Tibial artery (tissue), 4 donors: Measurements from ENCODE around the gene AGAP1.
A peak's percentile ranks its signal among the peaks of the same experiment; 100 is the strongest.

Experiments used
- DNase-seq, 2 donors: peaks; one replicate each; pipeline ENCODE4 v3.0.0-alpha.2; 2019
- H3K27ac ChIP-seq, 2 donors: fragments of 200-600 bp; sonication (generic) in 1 of 2; 1 replicate in 1 of 2; 2 replicates in 1 of 2; pipeline ENCODE4 v1.5.1; 2018 to 2019; ENCODE audit warnings: mild to moderate bottlenecking in 1 of 2
- H3K27me3 ChIP-seq, 2 donors: fragments of 200-600 bp; sonication (generic) in 1 of 2; one replicate each; pipeline versions ENCODE4 v1.5.1 to v1.6.0; 2016 to 2019
- H3K36me3 ChIP-seq, 3 donors: fragments of 200-600 bp; sonication (generic) in 2 of 3; one replicate each; pipeline ENCODE4 v1.5.1; 2016 to 2019; ENCODE audit warnings: mild to moderate bottlenecking in 2 of 3
- H3K4me1 ChIP-seq, 4 donors: fragments of 200-600 bp; sonication (generic) in 2 of 4; 1 replicate in 3 of 4; 2 replicates in 1 of 4; pipeline ENCODE4 v1.5.1; 2016 to 2019
- H3K4me3 ChIP-seq, 2 donors: fragments of 200-600 bp; sonication (generic) in 1 of 2; 1 replicate in 1 of 2; 2 replicates in 1 of 2; pipeline ENCODE4 v1.5.1; 2018 to 2019; ENCODE audit warnings: mild to moderate bottlenecking in 2 of 2
- H3K9me3 ChIP-seq, 3 donors: fragments of 200-600 bp; sonication (generic) in 1 of 3; one replicate each; pipeline ENCODE4 v1.5.1; 2016 to 2019
- intact Hi-C: fragments of 100-400 bp; cut with DNase I; formaldehyde crosslinking; loops from one replicate; pipeline ENCODE4 v1.15.0; 2023; ENCODE audit warnings: low total_unique reads
- TF ChIP-seq, protein P1 (sequence below), 2 experiments: fragments of 200-600 bp in 1 of 2; fragments of 450-650 bp in 1 of 2; IDR thresholded peaks; one replicate each; pipeline ENCODE4 v1.5.1; 2017 to 2019; ENCODE audit warnings: antibody characterized with exemption in 2 of 2, mild to moderate bottlenecking in 1 of 2, moderate library complexity in 1 of 2

Gene AGAP1

DNA sequence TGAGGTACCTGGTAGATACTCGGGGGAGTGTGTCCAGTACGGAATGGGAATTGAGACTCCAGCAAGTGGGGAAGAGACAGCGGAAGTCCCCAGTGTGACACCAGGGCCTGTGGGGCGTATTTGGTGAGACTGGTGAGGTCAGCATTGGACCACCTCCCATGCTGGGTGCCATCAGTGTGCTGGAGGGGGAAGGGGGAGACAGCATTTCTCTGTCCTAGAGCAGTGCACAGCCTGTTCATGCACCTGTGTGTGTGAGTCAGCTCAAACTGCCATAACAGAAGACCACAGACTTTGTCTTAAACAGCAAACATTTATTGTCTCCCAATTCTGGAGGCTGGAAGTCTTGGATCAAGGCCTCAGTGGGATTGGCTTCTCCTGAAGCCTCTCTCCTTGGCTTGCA is 372.5 kb downstream of the AGAP1 start:
- Histone ChIP-seq H3K4me1 (no peaks in the 10 kb centered on the region), H3K4me3 (no peak overlapping the region), H3K27me3 (no peaks in the 10 kb centered on the region), H3K9me3 (peaks cover 0 to 18% (median 0%) of the 10 kb centered on the region in 3 donors), H3K27ac (no peak overlapping the region), H3K36me3 (peaks cover 0 to 7% (median 0%) of the 10 kb centered on the region in 3 donors)
- intact Hi-C loops: no loop called here
- no peak for DNase-seq
- TF ChIP-seq, protein P1, sequence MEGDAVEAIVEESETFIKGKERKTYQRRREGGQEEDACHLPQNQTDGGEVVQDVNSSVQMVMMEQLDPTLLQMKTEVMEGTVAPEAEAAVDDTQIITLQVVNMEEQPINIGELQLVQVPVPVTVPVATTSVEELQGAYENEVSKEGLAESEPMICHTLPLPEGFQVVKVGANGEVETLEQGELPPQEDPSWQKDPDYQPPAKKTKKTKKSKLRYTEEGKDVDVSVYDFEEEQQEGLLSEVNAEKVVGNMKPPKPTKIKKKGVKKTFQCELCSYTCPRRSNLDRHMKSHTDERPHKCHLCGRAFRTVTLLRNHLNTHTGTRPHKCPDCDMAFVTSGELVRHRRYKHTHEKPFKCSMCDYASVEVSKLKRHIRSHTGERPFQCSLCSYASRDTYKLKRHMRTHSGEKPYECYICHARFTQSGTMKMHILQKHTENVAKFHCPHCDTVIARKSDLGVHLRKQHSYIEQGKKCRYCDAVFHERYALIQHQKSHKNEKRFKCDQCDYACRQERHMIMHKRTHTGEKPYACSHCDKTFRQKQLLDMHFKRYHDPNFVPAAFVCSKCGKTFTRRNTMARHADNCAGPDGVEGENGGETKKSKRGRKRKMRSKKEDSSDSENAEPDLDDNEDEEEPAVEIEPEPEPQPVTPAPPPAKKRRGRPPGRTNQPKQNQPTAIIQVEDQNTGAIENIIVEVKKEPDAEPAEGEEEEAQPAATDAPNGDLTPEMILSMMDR (IDR thresholded peaks at IDR 0.05): no peak

DNA sequence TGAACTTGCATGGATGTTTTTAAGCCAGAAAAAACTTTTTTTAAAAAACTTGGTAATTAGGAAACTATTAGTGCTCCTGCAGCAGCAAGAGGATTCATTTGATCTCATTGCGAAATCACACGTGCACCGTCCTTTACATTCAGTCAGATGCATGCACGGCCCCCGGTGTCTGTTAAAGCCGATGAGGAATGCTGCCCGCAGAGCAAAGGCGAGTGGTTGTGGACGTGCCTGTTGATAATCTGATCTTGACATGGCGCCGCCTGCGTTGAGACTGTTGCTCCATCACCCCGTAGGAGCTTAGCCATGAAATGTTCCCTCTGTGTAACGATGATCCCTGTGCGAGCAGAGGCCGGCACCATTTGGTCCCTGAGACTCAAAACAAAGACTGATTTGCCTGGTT is 374.4 kb downstream of the AGAP1 start:
- TF ChIP-seq, protein P1 (IDR thresholded peaks at IDR 0.05): no peak

DNA sequence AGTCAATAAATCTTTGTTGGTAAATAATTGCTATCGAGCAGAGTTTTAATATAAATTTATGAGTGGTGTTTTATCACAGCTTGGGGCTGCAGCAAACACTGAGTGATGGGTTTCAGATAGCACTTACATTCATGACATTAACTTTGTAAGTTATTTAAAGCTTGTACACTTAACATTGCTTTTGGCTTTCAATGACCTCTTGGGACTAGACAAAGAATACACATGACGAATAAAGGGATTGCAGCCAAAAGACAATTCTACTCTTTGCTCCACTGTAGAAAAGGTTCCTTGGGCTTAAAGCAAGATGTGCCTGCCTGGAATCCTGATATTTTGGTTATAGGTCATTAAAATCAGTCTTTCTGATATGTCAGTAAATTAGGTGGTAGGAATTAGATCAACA is 374.8 kb downstream of the AGAP1 start:
- intact Hi-C loops: no loop called here
- Histone ChIP-seq H3K27me3 (no peaks in the 10 kb centered on the region), H3K36me3 (peaks cover 0 to 7% (median 0%) of the 10 kb centered on the region in 3 donors), H3K4me3 (no peak overlapping the region), H3K27ac (no peak overlapping the region), H3K4me1 (no peaks in the 10 kb centered on the region), H3K9me3 (peaks cover 0 to 20% (median 0%) of the 10 kb centered on the region in 3 donors)
- DNase-seq: no peak
- TF ChIP-seq, protein P1 (IDR thresholded peaks at IDR 0.05): no peak

More for the DNA sequence above, 374.4 kb downstream of the AGAP1 start:
- peaks cover 0 to 20% (median 0%) of the 10 kb centered on the region in 3 donors for H3K9me3 ChIP-seq
- DNase-seq: peak in 1 of 2 donors; percentile 26
- intact Hi-C loops: no loop called here
- H3K4me1 ChIP-seq: no peaks in the 10 kb centered on the region
- no peak overlapping the region for H3K4me3 ChIP-seq
- peaks cover 0 to 7% (median 0%) of the 10 kb centered on the region in 3 donors for H3K36me3 ChIP-seq
- H3K27ac ChIP-seq: no peak overlapping the region
- no peaks in the 10 kb centered on the region for H3K27me3 ChIP-seq

DNA sequence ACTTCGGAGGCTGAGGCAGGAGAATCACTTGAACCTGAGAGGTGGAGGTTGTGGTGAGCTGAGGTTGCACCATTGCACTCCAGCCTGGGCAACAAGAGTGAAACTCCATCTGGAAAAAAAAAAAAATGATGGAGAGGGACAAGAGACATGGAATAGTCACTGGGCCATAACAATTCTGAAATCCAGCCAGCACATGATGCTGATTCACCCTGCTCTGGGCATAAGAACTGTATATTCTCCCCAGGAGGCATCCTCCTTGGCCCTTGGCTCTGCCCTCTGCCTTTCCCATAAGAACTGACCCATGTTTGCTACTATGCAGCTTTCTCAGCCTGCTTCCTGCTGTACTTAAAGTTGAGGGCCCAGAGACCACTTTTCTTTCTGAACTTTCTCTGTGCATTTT is 376.7 kb downstream of the AGAP1 start:
- no peaks in the 10 kb centered on the region for H3K27me3 ChIP-seq
- no peak overlapping the region for H3K4me3 ChIP-seq
- no peak for DNase-seq
- peaks cover 0 to 7% (median 0%) of the 10 kb centered on the region in 3 donors for H3K36me3 ChIP-seq
- H3K4me1 ChIP-seq: no peaks in the 10 kb centered on the region
- TF ChIP-seq, protein P1 (IDR thresholded peaks at IDR 0.05): no peak
- H3K27ac ChIP-seq: no peak overlapping the region
- H3K9me3 ChIP-seq: peaks cover 0 to 20% (median 0%) of the 10 kb centered on the region in 3 donors
- intact Hi-C loops: no loop called here

DNA sequence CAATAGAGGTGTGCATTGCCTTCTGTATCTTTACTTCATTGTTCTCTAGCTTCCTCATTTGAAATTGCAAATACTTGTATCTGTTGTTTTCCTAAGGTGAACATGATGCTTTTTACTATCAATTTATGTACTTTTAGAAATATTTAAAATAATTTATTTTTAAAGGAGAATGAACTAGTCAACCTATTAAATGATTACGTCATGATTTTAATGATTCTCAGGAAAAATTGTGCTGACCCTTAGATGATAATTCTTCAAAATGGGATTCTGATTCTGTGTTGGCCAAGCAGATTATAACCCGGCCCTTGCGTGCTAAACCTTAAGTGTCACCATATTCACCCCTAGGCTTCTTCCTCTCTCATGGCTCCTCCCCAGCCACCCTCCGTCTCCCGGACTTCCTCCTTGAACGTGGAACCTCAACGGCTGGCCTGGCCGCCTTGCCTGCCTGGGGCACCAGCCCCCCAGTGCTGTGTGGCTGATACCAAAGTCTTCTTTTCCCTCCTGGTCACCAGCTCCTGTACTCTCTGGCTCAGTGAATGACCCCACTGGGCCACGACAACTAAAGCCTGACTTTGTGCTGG is 382.3 kb downstream of the AGAP1 start:
- Histone ChIP-seq H3K27me3 (no peaks in the 10 kb centered on the region), H3K4me3 (no peak overlapping the region), H3K9me3 (peaks cover 0 to 3% (median 0%) of the 10 kb centered on the region in 3 donors), H3K36me3 (no peaks in the 10 kb centered on the region), H3K4me1 (no peaks in the 10 kb centered on the region), H3K27ac (no peak overlapping the region)
- intact Hi-C loops: no loop called here
- TF ChIP-seq, protein P1 (IDR thresholded peaks at IDR 0.05): no peak
- no peak for DNase-seq
